Right cardiac atrium (tissue), 5 donors: ENCODE measurements around the gene NEMP2. TPM values are rescaled to one million over a fixed set of nuclear protein-coding genes. Genes with fewer than 3 reads are reported as not detected.
A peak's percentile ranks its signal among the peaks of the same experiment; 100 is the strongest.

Experiments
- ATAC-seq, 2 donors: fragments of 200-7000 bp; cut with Tn5 transposase; one replicate each; pipeline versions ENCODE4 v1.8.0 to v1.9.1; 2020; ENCODE audit warnings: moderate library complexity in 2 of 2, mild to moderate bottlenecking in 1 of 2
- DNase-seq, 3 donors: peaks; one replicate each; pipeline ENCODE4 v3.0.0-alpha.2; 2020
- H3K27ac ChIP-seq: one replicate; pipeline ENCODE4 v1.5.1; 2013; ENCODE audit warnings: mild to moderate bottlenecking, low read length, control low read depth, moderate library complexity
- H3K27me3 ChIP-seq: one replicate; pipeline ENCODE4 v1.6.1; 2013; ENCODE audit not compliant: control insufficient read depth, insufficient read depth
- H3K4me1 ChIP-seq: one replicate; pipeline ENCODE4 v1.6.1; 2013; ENCODE audit warnings: low read length; ENCODE audit not compliant: control insufficient read depth, insufficient read depth
- H3K4me3 ChIP-seq: one replicate; pipeline ENCODE4 v1.5.1; 2013; ENCODE audit warnings: low read length, control low read depth
- H3K9me3 ChIP-seq: one replicate; pipeline ENCODE4 v1.6.1; 2013; ENCODE audit warnings: low read length; ENCODE audit not compliant: control insufficient read depth
- WGBS: extraction: QIAGEN DNeasy Blood & Tissue Kit; methylation state at CpG from one replicate; pipeline ENCODE4 v1.1.7; 2013; 5-methylcytosine and 5-hydroxymethylcytosine counted together
- intact Hi-C, 4 donors: fragments of 100-400 bp; cut with DNase I; formaldehyde crosslinking; loops; one replicate each; pipeline versions ENCODE4 v1.11.0 to v1.14.0; 2022 to 2023
- polyA plus RNA-seq: library from polyadenylated mRNA; stranded (reverse); fragments of 200-250 nt; gene quantifications from one replicate; pipeline ENCODE4 v1.2.3, GENCODE V29; 2013
- total RNA-seq, 4 donors: library from RNA; stranded (reverse); fragmentation: NEBNext Ultra II Directional; extraction: Animal tissue kit (Norgen Biotek cat#: 25700); gene quantifications; one replicate each; pipeline ENCODE4 v1.2.1, GENCODE V29; 2021
- donor health status: healthy with polysubstance abuse.
- donor health status: DM: no; HTN: yes; CAD: no.
- donor health status: DM: no; HTN: no; CAD: no.
- donor health status: DM: no; HTN: yes; CAD: no; lungs with severe emphysema.
- donor health status: DM: yes; HTN: yes; CAD: no.

NEMP2 gene
- total and polyA plus RNA-seq, 5 donors = 0.84 to 8.9 (median 5.4) TPM

DNA sequence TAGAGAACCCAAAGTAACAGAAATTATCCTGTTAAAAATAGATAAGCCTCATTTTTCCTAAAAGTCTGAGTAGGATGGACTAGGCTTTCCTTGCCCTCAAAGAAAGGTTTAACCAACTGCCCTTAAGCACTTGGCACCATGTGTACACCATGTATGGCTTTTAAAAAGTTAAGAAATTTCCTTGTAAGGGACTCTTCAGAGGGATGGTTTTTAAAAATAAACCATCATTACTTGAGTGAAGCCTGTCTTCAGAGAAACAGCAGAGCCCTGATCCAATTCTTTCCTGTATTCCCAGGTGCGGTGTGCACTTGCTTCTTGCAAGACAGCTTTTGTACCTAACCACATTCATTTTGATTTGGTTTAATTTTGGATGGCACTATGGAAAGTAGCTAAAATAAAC, 1.1 kb upstream of the NEMP2 start:
- H3K4me3 ChIP-seq = peak overlapping the region; percentile 60
- WGBS = 39% methylated on average over 1 of the region's 1 CpG

DNA sequence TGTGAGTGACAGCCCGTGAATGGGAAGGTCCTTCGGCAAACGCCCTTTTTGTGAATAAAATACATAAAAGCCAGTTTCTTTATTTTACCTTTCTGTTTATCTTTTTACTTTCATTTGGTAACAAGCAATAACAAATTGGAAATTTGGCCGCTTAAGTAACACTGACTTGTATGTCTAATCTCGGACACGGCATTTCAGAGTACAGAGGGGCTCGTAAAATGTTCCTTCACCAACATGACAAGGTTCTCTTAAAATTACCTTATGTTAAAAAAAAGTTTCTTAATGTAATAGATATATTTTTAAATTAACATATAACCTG, 558 bp upstream of the NEMP2 start:
- H3K9me3 ChIP-seq = no peaks in the 10 kb centered on the region
- peak overlapping the region; percentile 60 for H3K4me3 ChIP-seq
- H3K4me1 ChIP-seq = peaks cover 6% of the 10 kb centered on the region
- intact Hi-C loops = loop anchor here in 3 of 4 donors (5.0 to 10.0 kb wide), 4 partner anchors 37 to 120 kb away; partner anchors contain the start of gene NAB1 (in 2 of the 3)
- WGBS = 2% methylated on average over 7 of the region's 7 CpGs
- DNase-seq = no peak
- no peaks in the 10 kb centered on the region for H3K27me3 ChIP-seq
- no peak for ATAC-seq
- peak overlapping the region; percentile 75 for H3K27ac ChIP-seq

More for the DNA sequence above, 1.1 kb upstream of the NEMP2 start:
- intact Hi-C loops = loop anchor here in 3 of 4 donors (5.0 to 10.0 kb wide), 4 partner anchors 37 to 119 kb away; partner anchors contain the start of gene NAB1 (in 2 of the 3)
- no peak overlapping the region for H3K27ac ChIP-seq
- no peak for ATAC-seq
- no peak for DNase-seq
- peaks cover 2% of the 10 kb centered on the region for H3K9me3 ChIP-seq
- no peaks in the 10 kb centered on the region for H3K27me3 ChIP-seq
- peaks cover 1% of the 10 kb centered on the region for H3K4me1 ChIP-seq

DNA sequence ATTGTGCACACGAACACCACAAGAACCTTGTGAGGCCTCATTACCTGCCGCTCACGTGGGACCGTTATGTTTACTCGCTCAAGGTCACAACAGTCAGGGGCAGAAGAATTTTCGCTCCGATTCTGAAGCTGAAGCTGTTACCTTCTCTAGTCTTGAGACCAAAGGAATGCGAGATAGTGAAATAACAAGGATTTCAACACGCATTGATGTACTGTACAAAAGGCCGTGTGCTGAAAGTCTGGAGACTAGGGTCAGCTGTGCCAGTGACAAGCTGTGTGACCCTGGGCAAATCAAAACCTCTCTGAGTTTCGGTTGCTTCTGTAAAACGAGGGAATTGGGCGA, 583 bp downstream of the NEMP2 start:
- H3K4me3 ChIP-seq = peak overlapping the region; percentile 60
- DNase-seq (peak in 1 of 3 donors; percentile 66), ATAC-seq (peak; percentile 4 to 12)
- peaks cover 6% of the 10 kb centered on the region for H3K4me1 ChIP-seq
- intact Hi-C loops = loop anchor here in 3 of 4 donors (5.0 to 10.0 kb wide), 3 partner anchors 103 to 121 kb away; partner anchors contain the start of gene NAB1 (in 1 of the 3)
- no peaks in the 10 kb centered on the region for H3K27me3 ChIP-seq
- peak overlapping the region; percentile 75 for H3K27ac ChIP-seq
- WGBS = 3% methylated on average over 13 of the region's 13 CpGs
- no peaks in the 10 kb centered on the region for H3K9me3 ChIP-seq

DNA sequence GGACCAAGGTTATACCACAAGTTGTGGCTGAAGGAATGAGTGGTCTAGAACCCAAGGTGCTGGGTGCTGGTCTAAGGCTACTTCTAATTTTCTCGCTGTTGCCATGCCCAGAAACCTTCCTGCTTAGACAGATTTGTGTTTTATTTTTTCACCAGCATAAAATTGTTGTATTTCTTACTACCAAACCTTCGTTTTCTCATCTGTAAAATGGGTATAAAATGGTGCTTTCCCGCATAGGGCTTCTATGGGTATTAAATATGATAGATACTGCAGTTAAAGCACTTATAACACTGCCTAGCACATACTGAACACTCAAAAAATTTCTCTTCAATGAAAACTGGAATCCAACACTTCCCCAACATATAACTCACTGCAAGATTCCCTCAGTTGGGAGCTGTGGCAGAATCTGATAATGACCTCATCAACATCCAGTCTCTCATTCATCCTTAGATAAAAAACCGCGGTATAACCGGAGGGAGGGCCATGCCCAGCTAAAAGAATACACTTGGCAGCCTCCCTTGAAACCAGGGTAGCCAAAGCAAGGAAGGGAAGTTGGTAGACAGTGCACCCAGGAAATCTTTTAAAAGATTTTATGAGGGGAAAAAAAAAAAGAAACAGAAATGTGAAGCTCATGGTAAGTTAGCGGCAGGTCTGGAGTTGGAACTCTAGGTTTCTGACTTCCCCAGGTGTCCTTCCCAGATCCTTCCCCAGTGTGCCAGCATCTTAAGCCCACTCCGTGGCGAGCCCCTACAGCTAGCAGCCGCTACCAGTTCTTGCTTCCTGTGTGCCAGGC, 1.2 kb downstream of the NEMP2 start:
- ATAC-seq (peak in 1 of 2 donors; percentile 1), DNase-seq (peak in 2 of 3 donors; percentile 14 to 63)
- WGBS = 51% methylated on average over 10 of the region's 10 CpGs
- H3K27me3 ChIP-seq = no peaks in the 10 kb centered on the region
- no peaks in the 10 kb centered on the region for H3K9me3 ChIP-seq
- H3K4me1 ChIP-seq = peaks cover 6% of the 10 kb centered on the region
- peak overlapping the region; percentile 60 for H3K4me3 ChIP-seq
- H3K27ac ChIP-seq = peak overlapping the region; percentile 75
- intact Hi-C loops = loop anchor here in 3 of 4 donors (5.0 to 10.0 kb wide), 3 partner anchors 104 to 121 kb away; partner anchors contain the start of gene NAB1 (in 1 of the 3)

DNA sequence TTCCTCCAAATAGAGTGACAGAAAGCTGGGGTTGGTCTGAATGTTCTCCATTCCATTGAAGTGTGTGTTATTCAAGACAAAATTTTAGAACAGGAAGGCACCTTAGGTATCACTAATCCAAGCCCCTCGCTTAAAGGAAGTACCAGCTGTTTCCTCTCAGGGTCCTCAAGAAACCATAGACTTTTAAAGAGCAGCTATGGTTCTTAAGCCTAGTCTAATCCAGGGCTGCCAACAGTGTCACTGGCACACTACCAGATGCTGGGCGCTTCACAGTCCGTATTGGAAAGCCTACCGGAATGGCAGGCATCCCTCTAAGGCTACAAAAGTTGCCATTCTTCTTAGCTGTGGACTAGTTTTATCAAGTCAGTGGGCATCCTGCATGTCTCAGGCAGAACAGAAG, 1.9 kb downstream of the NEMP2 start:
- intact Hi-C loops = loop anchor here in 3 of 4 donors (5.0 to 10.0 kb wide), 3 partner anchors 105 to 122 kb away; partner anchors contain the start of gene NAB1 (in 1 of the 3)

DNA sequence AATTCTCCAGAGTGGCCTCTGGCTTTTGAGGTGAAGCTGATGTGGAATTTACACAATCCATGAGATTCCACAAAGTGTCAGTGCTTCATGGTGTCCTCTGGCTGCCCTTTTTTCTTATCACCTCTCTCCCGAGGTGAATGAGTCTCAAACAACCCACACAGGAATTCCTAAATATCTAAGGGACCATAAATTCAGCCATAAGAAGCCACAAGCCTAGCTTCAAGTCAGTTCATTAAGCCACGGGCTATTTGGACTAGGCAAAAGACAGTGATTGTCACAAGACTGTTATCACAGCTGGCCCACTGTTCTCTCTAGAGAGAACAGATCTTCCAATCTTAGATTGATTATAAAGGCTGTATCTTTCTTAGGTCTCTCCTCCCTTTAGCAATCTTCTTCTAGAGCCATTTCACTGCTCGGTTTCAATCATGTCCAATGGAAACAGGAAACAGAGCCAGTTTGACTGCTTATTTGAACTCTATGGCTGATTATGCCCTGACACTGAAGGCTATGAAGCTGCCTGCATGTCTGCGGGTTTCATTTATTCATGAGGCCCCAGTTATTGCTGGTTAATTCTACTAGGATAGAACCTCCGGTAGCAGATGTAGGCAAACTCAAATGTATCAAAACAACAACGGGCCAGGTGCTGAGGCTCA, 4.1 kb downstream of the NEMP2 start:
- Histone ChIP-seq H3K27me3 (no peaks in the 10 kb centered on the region), H3K27ac (no peak overlapping the region), H3K4me1 (peaks cover 6% of the 10 kb centered on the region), H3K4me3 (no peak overlapping the region), H3K9me3 (no peaks in the 10 kb centered on the region)
- ATAC-seq = no peak
- WGBS = 39% methylated on average over 6 of the region's 6 CpGs
- intact Hi-C loops = loop anchor here in 3 of 4 donors (5.0 to 10.0 kb wide), 3 partner anchors 107 to 124 kb away; partner anchors contain the start of gene NAB1 (in 1 of the 3)
- no peak for DNase-seq

More for the DNA sequence above, 1.9 kb downstream of the NEMP2 start:
- Histone ChIP-seq H3K27me3 (no peaks in the 10 kb centered on the region), H3K4me1 (peaks cover 6% of the 10 kb centered on the region), H3K27ac (peak overlapping the region; percentile 42), H3K9me3 (no peaks in the 10 kb centered on the region), H3K4me3 (no peak overlapping the region)
- 64% methylated on average over 4 of the region's 4 CpGs for WGBS
- ATAC-seq (no peak), DNase-seq (peak in 1 of 3 donors; percentile 45)

DNA sequence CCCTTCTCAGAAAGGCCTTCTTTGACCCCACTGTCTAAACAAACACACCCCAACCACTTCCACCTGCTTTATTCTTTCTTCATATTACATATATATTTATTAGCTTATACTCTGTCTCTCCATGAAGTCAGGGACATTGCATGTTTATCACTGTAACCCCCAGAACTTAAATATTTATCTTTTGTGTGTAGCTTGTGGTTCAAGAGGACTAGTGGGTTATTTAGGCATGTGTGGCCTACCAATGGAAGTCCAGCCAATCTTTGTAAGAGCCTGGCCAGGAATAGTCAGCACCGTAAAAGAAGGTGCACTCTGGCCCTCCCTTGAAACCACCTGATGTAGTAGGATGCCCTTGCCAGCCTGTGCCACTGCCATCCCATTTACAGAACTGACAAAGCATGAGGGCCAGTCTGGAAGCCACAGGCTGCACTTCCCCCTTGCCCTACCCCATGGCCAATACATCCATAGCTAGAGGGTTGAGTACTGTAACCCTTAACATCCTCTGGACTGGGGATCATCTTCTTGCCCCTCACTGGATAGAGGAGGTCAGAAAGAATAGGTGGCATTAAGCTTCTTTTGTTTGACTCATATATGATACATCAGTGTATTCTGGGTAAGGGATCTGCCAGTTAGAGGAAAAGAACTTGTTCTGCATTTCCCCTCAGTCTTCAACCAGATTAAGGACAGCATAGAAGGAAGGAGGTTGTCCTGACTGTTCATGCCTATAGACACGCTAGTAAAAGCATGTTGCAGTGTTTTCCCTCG, 4.9 kb downstream of the NEMP2 start:
- Histone ChIP-seq H3K4me3 (no peak overlapping the region), H3K9me3 (no peaks in the 10 kb centered on the region), H3K4me1 (peaks cover 6% of the 10 kb centered on the region), H3K27ac (no peak overlapping the region), H3K27me3 (no peaks in the 10 kb centered on the region)
- intact Hi-C loops = loop anchor here in 3 of 4 donors (5.0 to 10.0 kb wide), 3 partner anchors 108 to 125 kb away; partner anchors contain the start of gene NAB1 (in 1 of the 3)
- ATAC-seq = no peak
- WGBS = 38% methylated on average over 3 of the region's 3 CpGs
- DNase-seq = no peak

DNA sequence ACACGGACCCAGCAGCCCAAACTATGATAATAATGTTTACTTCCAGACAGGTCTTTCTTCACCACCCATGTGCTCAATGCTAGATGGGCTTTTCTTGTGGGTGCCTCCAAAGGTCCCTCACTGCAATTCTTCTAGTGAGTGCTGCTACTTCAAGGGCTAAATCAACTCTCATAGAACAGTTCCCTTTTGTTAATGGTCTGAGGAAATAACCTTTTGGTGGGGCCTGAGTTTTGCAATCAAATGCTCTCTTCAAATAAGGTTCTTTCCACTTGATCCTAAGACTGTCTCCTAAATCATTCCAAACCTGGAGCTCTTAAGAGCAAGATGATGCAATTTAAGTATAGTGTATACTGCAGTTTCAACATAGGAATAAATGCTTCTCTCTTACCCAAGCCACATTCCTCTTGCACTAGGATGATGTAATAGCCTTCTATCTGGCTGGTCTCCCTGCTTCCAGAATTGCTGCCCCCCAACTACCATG, 6.0 kb downstream of the NEMP2 start:
- H3K4me1 ChIP-seq = peaks cover 6% of the 10 kb centered on the region
- ATAC-seq = peak in 1 of 2 donors; percentile 13
- intact Hi-C loops = no loop called here

DNA sequence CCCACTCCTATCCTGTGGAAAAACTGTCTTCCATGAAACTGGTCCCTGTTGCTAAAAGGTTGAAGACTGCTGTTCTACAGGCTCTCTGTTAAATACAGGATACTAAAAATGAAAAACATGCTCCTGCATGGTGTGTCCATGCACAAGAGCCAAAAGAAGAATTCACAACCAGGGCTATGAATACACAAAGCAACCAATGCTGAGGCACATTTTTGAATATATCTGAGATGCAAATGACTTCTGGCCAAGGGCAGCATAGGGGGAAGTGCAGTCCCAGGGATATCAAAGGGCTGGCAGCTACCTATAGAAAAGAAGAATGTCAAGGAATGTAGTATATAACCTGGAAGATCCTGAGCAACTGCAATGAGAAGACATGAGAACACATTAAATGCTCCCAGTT, 6.6 kb downstream of the NEMP2 start:
- ATAC-seq (no peak), DNase-seq (no peak)
- Histone ChIP-seq H3K27ac (no peak overlapping the region), H3K27me3 (no peaks in the 10 kb centered on the region), H3K4me3 (no peak overlapping the region), H3K4me1 (peaks cover 6% of the 10 kb centered on the region), H3K9me3 (no peaks in the 10 kb centered on the region)
- intact Hi-C loops = no loop called here

More for the DNA sequence above, 6.0 kb downstream of the NEMP2 start:
- Histone ChIP-seq H3K27ac (no peak overlapping the region), H3K4me3 (no peak overlapping the region), H3K9me3 (no peaks in the 10 kb centered on the region), H3K27me3 (no peaks in the 10 kb centered on the region)
- WGBS = 89% methylated on average over 1 of the region's 1 CpG
- no peak for DNase-seq

DNA sequence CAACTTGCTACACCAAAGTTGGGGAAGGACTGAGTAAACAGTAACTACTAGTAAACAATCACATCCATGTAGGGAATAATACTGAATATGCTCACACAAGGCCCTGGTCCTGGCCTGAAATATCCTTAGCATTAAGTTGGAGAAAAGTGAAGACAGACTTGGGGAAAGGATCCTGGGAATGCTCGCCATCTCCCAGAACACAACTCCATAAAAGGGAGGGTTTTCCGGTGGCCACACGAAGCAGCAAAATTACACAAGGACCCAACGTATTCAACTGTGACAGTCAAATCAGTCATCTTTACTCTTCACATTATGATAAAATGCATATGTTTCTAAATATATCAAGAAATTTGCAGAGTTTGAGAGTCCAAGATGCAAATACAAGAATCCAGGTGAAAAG, 7.3 kb downstream of the NEMP2 start:
- Histone ChIP-seq H3K27ac (no peak overlapping the region), H3K27me3 (no peaks in the 10 kb centered on the region), H3K4me1 (peaks cover 6% of the 10 kb centered on the region), H3K4me3 (no peak overlapping the region), H3K9me3 (no peaks in the 10 kb centered on the region)
- over 99% methylated on average over 4 of the region's 4 CpGs for WGBS
- no peak for ATAC-seq
- DNase-seq = no peak
- intact Hi-C loops = no loop called here
